ENCODE measurements around the gene HES2.
A peak's percentile ranks its signal among the peaks of the same experiment; 100 is the strongest.

Gene HES2

GRCh38 chr1:6466751-6467150 is 47.0 kb upstream of the HES2 start:
- no peak overlapping the region for H3K9ac ChIP-seq
- no peaks in the 10 kb centered on the region for H3K79me2 ChIP-seq
- no peaks in the 10 kb centered on the region for H3K9me3 ChIP-seq (ENCODE audit: control insufficient read depth, low read length)
- H3K4me1 ChIP-seq, result peaks cover 9% of the 10 kb centered on the region
- no peaks in the 10 kb centered on the region for H3K36me3 ChIP-seq (ENCODE audit: control insufficient read depth, insufficient read depth, low read length)
- TF ChIP-seq CTCF (IDR thresholded peaks at IDR 0.05), result no peak
- no peak overlapping the region for H3K27ac ChIP-seq
- H2AFZ ChIP-seq, result no peak overlapping the region
- no peak overlapping the region for H3K4me2 ChIP-seq (ENCODE audit: low read length)
- H3K27me3 ChIP-seq (ENCODE audit: control insufficient read depth, insufficient read depth, low read length), result no peaks in the 10 kb centered on the region
- no peak overlapping the region for H3K4me3 ChIP-seq (ENCODE audit: low read depth, low read length)

GRCh38 chr1:6466023-6466422 is 46.3 kb upstream of the HES2 start, which contains the start of gene TNFRSF25:
TSS of gene TNFRSF25 (minus strand) at chr1:6466173. CDS start at chr1:6466107, 66 bp downstream.
- no peak for TF ChIP-seq CTCF (IDR thresholded peaks at IDR 0.05)
- Histone ChIP-seq H3K27ac (peak within 1 kb of the TSS; percentile 53), H3K4me3 (ENCODE audit: low read depth, low read length) (no peak within 1 kb of the TSS)

GRCh38 chr1:6465461-6466005 is 45.8 kb upstream of the HES2 start:
- Histone ChIP-seq H3K27ac (peak overlapping the region; percentile 53), H3K4me3 (ENCODE audit: low read depth, low read length) (no peak overlapping the region), H3K9ac (no peak overlapping the region), H3K4me2 (ENCODE audit: low read length) (no peak overlapping the region), H3K27me3 (ENCODE audit: control insufficient read depth, insufficient read depth, low read length) (no peaks in the 10 kb centered on the region), H3K36me3 (ENCODE audit: control insufficient read depth, insufficient read depth, low read length) (no peaks in the 10 kb centered on the region), H3K79me2 (no peaks in the 10 kb centered on the region), H2AFZ (no peak overlapping the region), H3K4me1 (peaks cover 9% of the 10 kb centered on the region), H3K9me3 (ENCODE audit: control insufficient read depth, low read length) (no peaks in the 10 kb centered on the region)
- no peak for TF ChIP-seq CTCF (IDR thresholded peaks at IDR 0.05)

More at GRCh38 chr1:6466023-6466422, 46.3 kb upstream of the HES2 start, which contains the start of gene TNFRSF25:
- H2AFZ ChIP-seq, result no peak within 1 kb of the TSS
- H3K79me2 ChIP-seq, result no peaks in the 10 kb centered on the region
- H3K27me3 ChIP-seq (ENCODE audit: control insufficient read depth, insufficient read depth, low read length), result no peaks in the 10 kb centered on the region
- no peaks in the 10 kb centered on the region for H3K36me3 ChIP-seq (ENCODE audit: control insufficient read depth, insufficient read depth, low read length)
- peaks cover 9% of the 10 kb centered on the region for H3K4me1 ChIP-seq
- H3K9ac ChIP-seq, result no peak within 1 kb of the TSS
- no peak within 1 kb of the TSS for H3K4me2 ChIP-seq (ENCODE audit: low read length)
- no peaks in the 10 kb centered on the region for H3K9me3 ChIP-seq (ENCODE audit: control insufficient read depth, low read length)

GRCh38 chr1:6464915-6465314 is 45.2 kb upstream of the HES2 start:
- H2AFZ ChIP-seq, result no peak overlapping the region
- H3K9ac ChIP-seq, result no peak overlapping the region
- no peak overlapping the region for H3K4me2 ChIP-seq (ENCODE audit: low read length)
- no peak overlapping the region for H3K4me3 ChIP-seq (ENCODE audit: low read depth, low read length)
- no peak for TF ChIP-seq CTCF (IDR thresholded peaks at IDR 0.05)
- H3K27me3 ChIP-seq (ENCODE audit: control insufficient read depth, insufficient read depth, low read length), result no peaks in the 10 kb centered on the region
- H3K27ac ChIP-seq, result peak overlapping the region; percentile 53
- H3K4me1 ChIP-seq, result peaks cover 9% of the 10 kb centered on the region
- H3K79me2 ChIP-seq, result no peaks in the 10 kb centered on the region
- no peaks in the 10 kb centered on the region for H3K36me3 ChIP-seq (ENCODE audit: control insufficient read depth, insufficient read depth, low read length)
- H3K9me3 ChIP-seq (ENCODE audit: control insufficient read depth, low read length), result no peaks in the 10 kb centered on the region

GRCh38 chr1:6464514-6464836 is 44.8 kb upstream of the HES2 start:
- Histone ChIP-seq H3K27me3 (ENCODE audit: control insufficient read depth, insufficient read depth, low read length) (no peaks in the 10 kb centered on the region), H3K4me3 (ENCODE audit: low read depth, low read length) (no peak overlapping the region), H3K9me3 (ENCODE audit: control insufficient read depth, low read length) (no peaks in the 10 kb centered on the region), H3K4me2 (ENCODE audit: low read length) (peak overlapping the region; percentile 13), H3K36me3 (ENCODE audit: control insufficient read depth, insufficient read depth, low read length) (no peaks in the 10 kb centered on the region), H3K79me2 (no peaks in the 10 kb centered on the region), H3K4me1 (peaks cover 9% of the 10 kb centered on the region), H3K27ac (peak overlapping the region; percentile 53), H2AFZ (no peak overlapping the region), H3K9ac (no peak overlapping the region)
- TF ChIP-seq CTCF (IDR thresholded peaks at IDR 0.05), result peak; percentile 53
